K562 (cell line): ENCODE results near the gene CBY3. TPM values are rescaled to one million over a fixed set of nuclear protein-coding genes. Genes with fewer than 3 reads are reported as not detected.

ENCODE experiments used
- ATAC-seq: fragments of 200-7000 bp; cut with Tn5 transposase; 3 replicates; pipeline ENCODE4 v1.9.1; 2020; ENCODE audit warnings: moderate library complexity
- BruUV-seq: library from RNA; stranded (reverse); fragments of 400-500 nt; replicated peaks from 2 replicates; lab custom pipeline; 2021; lab: Mats Ljungman, UMichigan
- CTCF ChIA-PET: fragments of 300-600 bp; formaldehyde crosslinking; extraction: SDS; loops from one replicate; lab custom pipeline; 2021; ENCODE audit warnings: low intra/inter-chr PET ratio; lab: Yijun Ruan, JAX
- POLR2A ChIA-PET: fragments of 300-600, 350-650 bp; sonication (Branson Sonifier 250); formaldehyde crosslinking; extraction: SDS; loops from one replicate; lab custom pipeline; 2021; ENCODE audit warnings: antibody characterized with exemption, inconsistent platforms; lab: Yijun Ruan, JAX
- DNase-seq, 4 experiments: peaks; one replicate each; pipeline versions ENCODE4 v3.0.0 to v3.0.0-alpha.2; 2011 to 2018; ENCODE audit warnings: low spot score in 3 of 4, mixed read lengths in 3 of 4; ENCODE audit errors: extremely low read depth in 1 of 4
- FAIRE-seq: peaks from 2 replicates; lab custom pipeline; 2011; peaks lifted over from hg19 to GRCh38; lab: Jason Lieb, UNC
- H2AFZ ChIP-seq: 2 replicates; pipeline ENCODE4 v1.6.0; 2011; ENCODE audit warnings: low read depth, low read length, control low read depth, inconsistent platforms
- H3K27ac ChIP-seq: fragments of 200-600 bp; 3 replicates; pipeline ENCODE4 v1.8.0; 2011; ENCODE audit warnings: low read depth, mild to moderate bottlenecking, control low read depth, inconsistent platforms, low read length, moderate library complexity, mixed read lengths; ENCODE audit errors: extremely low read depth
- H3K27me3 ChIP-seq, 2 experiments: fragments of 300-600 bp in 1 of 2; 2 replicates in 1 of 2; 3 replicates in 1 of 2; pipeline versions ENCODE4 v1.6.0 to v1.8.0; 2011; ENCODE audit warnings: inconsistent platforms in 2 of 2, low read length in 2 of 2, mild to moderate bottlenecking in 1 of 2, mixed read lengths in 1 of 2, moderate library complexity in 1 of 2; ENCODE audit not compliant: control insufficient read depth in 2 of 2, insufficient read depth in 2 of 2
- H3K36me3 ChIP-seq: fragments of 300-600 bp; 3 replicates; pipeline ENCODE4 v1.8.0; 2011; ENCODE audit warnings: mild to moderate bottlenecking, low read length, inconsistent platforms; ENCODE audit not compliant: control insufficient read depth, insufficient read depth
- H3K4me1 ChIP-seq, 2 experiments: fragments of 200-600 bp in 1 of 2; replicated peaks in 1 of 2; 2 replicates in 1 of 2; 3 replicates in 1 of 2; pipeline versions ENCODE4 v1.5.1 to v1.8.0; 2011; ENCODE audit warnings: inconsistent platforms in 2 of 2, low read length in 2 of 2, mild to moderate bottlenecking in 1 of 2, mixed read lengths in 1 of 2, moderate library complexity in 1 of 2; ENCODE audit not compliant: control insufficient read depth in 2 of 2, insufficient read depth in 2 of 2
- H3K4me2 ChIP-seq: 2 replicates; pipeline ENCODE4 v1.6.1; 2011; ENCODE audit warnings: low read length, control low read depth, inconsistent platforms, mixed read lengths; ENCODE audit not compliant: insufficient read depth
- H3K4me3 ChIP-seq: fragments of 200-600 bp; sonication (generic), shearing (Covaris generic); 2 replicates; pipeline ENCODE4 v1.5.1; 2016; ENCODE audit warnings: control low read depth, inconsistent platforms
- H3K79me2 ChIP-seq: fragments of 200-600 bp; 3 replicates; pipeline ENCODE4 v1.8.0; 2011; ENCODE audit warnings: low read length, inconsistent platforms; ENCODE audit not compliant: control insufficient read depth, insufficient read depth
- H3K9ac ChIP-seq, 2 experiments: 2 replicates each; pipeline versions ENCODE4 v1.6.0 to v1.6.1; 2011; ENCODE audit warnings: low read depth in 2 of 2, low read length in 2 of 2, control low read depth in 1 of 2, inconsistent platforms in 1 of 2, mild to moderate bottlenecking in 1 of 2, mixed read lengths in 1 of 2; ENCODE audit not compliant: insufficient read depth in 1 of 2
- H3K9me1 ChIP-seq: one replicate; pipeline ENCODE4 v1.6.0; 2011; ENCODE audit warnings: inconsistent platforms, mild to moderate bottlenecking, low read length, moderate library complexity; ENCODE audit not compliant: control insufficient read depth, insufficient read depth
- H3K9me3 ChIP-seq: replicated peaks from 2 replicates; pipeline ENCODE4 v1.5.1; 2011; ENCODE audit warnings: low read depth, low read length, inconsistent platforms; ENCODE audit not compliant: control insufficient read depth, insufficient read depth
- H4K20me1 ChIP-seq: replicated peaks from 2 replicates; pipeline ENCODE4 v1.6.1; 2011; ENCODE audit warnings: low read length, inconsistent platforms, mixed read lengths; ENCODE audit not compliant: control insufficient read depth, insufficient read depth
- FOXP1 ChIP-seq: sonication (generic); formaldehyde crosslinking; IDR thresholded peaks from 2 replicates; pipeline ENCODE4 v1.8.0; 2022; ENCODE audit warnings: mild to moderate bottlenecking, missing genetic modification reagents
- JUN ChIP-seq, 2 experiments: sonication (generic) in 1 of 2; formaldehyde crosslinking in 1 of 2; IDR thresholded peaks; 2 replicates each; pipeline versions ENCODE4 v1.6.1 to v1.8.0; 2012 to 2022; ENCODE audit warnings: borderline replicate concordance in 2 of 2, mild to moderate bottlenecking in 2 of 2, improper control_type of control experiment in 1 of 2, low read depth in 1 of 2, low read length in 1 of 2, missing genetic modification reagents in 1 of 2
- MCM3 ChIP-seq: fragments of 450-650 bp; IDR thresholded peaks from 2 replicates; pipeline ENCODE4 v1.6.1; 2016
- STAT5A ChIP-seq: IDR thresholded peaks from 2 replicates; pipeline ENCODE4 v1.6.1; 2012; ENCODE audit warnings: low read length, inconsistent platforms, borderline replicate concordance
- ZKSCAN1 ChIP-seq: fragments of 150-350 bp; IDR thresholded peaks from 2 replicates; pipeline ENCODE4 v1.6.1; 2016; ENCODE audit warnings: low read depth, low read length
- ZNF224 ChIP-seq: sonication (generic); formaldehyde crosslinking; IDR thresholded peaks from 2 replicates; pipeline ENCODE4 v1.8.0; 2022; ENCODE audit warnings: mild to moderate bottlenecking, missing genetic modification reagents
- ZNF316 ChIP-seq: fragments of 450-650 bp; IDR thresholded peaks from 2 replicates; pipeline ENCODE4 v1.6.1; 2016
- WGBS: fragments of 100-300 bp; shearing (Covaris generic); methylation state at CpG from one replicate; pipeline ENCODE4 v1.1.6; 2016; ENCODE audit warnings: low coverage, mixed read lengths; ENCODE audit not compliant: insufficient coverage; ENCODE audit errors: missing lambda C conversion rate; 5-methylcytosine and 5-hydroxymethylcytosine counted together
- in situ Hi-C: fragments of 300-500 bp; cut with MboI; formaldehyde crosslinking; loops from 4 replicates; pipeline ENCODE4 v1.15.0; 2018; ENCODE audit warnings: inconsistent platforms, mixed read lengths
- intact Hi-C: fragments of 100-400 bp; cut with micrococcal nuclease; formaldehyde crosslinking; loops from 2 replicates; pipeline ENCODE4 v1.14.2; 2022
- polyA plus RNA-seq, 8 experiments: library from polyadenylated mRNA; depleted of rRNA in 4 of 8; stranded (reverse) in 5 of 8; unstranded in 3 of 8; fragments of >200 nt; fragmentation: Nextera tagmentation in 2 of 8; fragmentation: Illumina TruSeq in 1 of 8; extraction: Ambion mirVana in 2 of 8; extraction: Trizol in 1 of 8; gene quantifications; 2 replicates each; pipeline versions ENCODE4 v1.2.1 to v1.2.3, GENCODE V29; 2011 to 2014; ENCODE audit warnings: inconsistent platforms in 1 of 8, missing spikeins in 1 of 8
- total RNA-seq, 7 experiments: library from RNA; depleted of rRNA in 6 of 7; stranded (reverse); fragments of >200 nt in 6 of 7; fragmentation: Illumina TruSeq in 2 of 7; extraction: Trizol in 2 of 7; gene quantifications; 2 replicates each; pipeline versions ENCODE4 v1.2.1 to v1.2.3, GENCODE V29; 2011 to 2021; ENCODE audit warnings: low replicate concordance in 1 of 7

CBY3 gene
- total and polyA plus RNA-seq, 9 of the 15 experiments (the other 6 are each of a cell fraction or from before 2014, with no cell fraction given), result not detected

DNA sequence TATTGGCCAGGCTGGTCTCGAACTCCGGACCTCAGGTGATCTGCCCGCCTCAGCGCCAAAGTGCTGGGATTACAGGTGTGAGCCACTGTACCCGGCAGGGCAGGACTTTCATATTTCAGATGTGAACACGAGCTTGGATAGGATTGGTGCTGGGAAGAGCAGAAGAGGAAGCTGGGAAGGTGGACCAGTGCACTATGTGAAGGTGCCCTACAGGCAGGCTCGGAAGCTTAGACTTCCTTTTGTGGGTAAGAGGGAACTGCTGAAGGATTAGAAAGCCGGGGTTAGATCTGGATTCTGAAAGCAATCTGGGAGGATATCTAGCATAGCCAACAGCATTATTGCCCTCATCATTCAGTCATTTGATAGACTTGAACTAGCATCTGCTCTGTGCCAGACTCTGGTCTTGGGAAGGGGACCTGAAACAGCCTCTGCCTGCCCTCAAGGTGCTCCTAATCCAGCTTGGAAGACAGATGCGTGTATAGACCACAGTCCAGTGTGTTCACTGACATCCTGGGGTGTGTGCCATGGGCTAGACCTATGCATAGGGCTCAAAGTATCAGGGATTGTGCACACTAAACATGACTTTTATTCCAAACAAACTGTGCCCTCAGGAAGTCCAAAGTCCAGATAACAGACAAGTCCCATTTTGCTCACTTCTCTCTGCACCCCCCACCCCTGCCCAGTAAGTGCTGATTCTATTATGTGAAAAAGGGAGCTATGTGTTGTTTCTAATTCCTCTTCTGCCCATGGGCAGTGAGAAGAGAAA, 637 bp downstream of the CBY3 start:
- Histone ChIP-seq H3K9ac (no peak overlapping the region), H3K36me3 (peaks cover 2% of the 10 kb centered on the region; the same call in 1 of the 3 replicates), H3K4me2 (no peak overlapping the region), H3K9me1 (no peaks in the 10 kb centered on the region), H3K4me1 (peaks cover 9 to 30% of the 10 kb centered on the region in 2 experiments; a peak in 4 of 5 replicates), H3K4me3 (no peak overlapping the region), H3K9me3 (no peaks in the 10 kb centered on the region; the same call in 1 of the 2 replicates), H3K79me2 (peaks cover 29% of the 10 kb centered on the region), H3K27ac (no peak overlapping the region), H3K27me3 (no peaks in the 10 kb centered on the region), H4K20me1 (no peaks in the 10 kb centered on the region), H2AFZ (no peak overlapping the region)
- FAIRE-seq, result peak; percentile 6
- BruUV-seq, result no TSS peak
- TF ChIP-seq ZNF316 (0 out of 2 replicates have a peak, but pooled peaks have one; percentile 22), MCM3 (no peak)
- in situ Hi-C loops, result no loop called here
- ATAC-seq, result no peak
- ChIA-PET CTCF (no interaction called here), POLR2A (interaction anchor here (0.6 to 2.8 kb wide), 9 partner anchors 11 to 149 kb away, joined by 3 to 18 read pairs (median 4); partner anchors contain the start of gene HNRNPH1)
- intact Hi-C loops, result no loop called here
- DNase-seq, result no peak
- WGBS, result 68% methylated on average over 7 of the region's 9 CpGs

DNA sequence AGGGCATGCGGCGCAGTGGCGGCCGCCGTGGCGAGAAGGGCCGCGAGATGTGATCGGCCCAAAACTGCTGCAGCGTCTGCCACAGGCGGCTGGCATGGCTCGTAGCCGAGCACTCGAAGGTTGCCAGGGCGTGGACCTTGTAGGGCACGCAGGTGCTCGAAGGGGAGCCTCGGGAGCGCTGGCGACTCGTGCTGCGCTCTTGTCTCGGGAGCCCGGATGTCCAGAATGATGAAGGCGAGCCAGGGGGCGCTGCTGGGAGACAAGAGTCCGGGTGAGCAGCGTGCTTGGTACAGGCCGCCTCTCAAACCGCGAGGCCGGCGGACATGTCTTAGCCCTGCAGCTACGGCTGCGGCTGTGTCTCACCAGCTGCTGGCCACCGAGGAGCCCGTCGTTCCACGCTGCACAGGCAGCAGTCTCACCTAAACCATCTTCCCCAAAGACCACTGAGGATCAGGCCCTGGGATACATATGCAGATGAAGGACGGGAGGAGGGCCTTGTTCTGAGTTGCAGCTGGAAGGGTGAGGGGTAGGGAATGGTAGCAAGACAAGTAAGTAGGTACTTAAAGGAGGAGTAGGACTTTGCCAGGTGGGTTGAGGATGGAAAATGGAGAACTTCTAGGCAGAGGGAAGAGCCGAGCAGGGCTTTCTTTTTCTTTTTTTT, 1.7 kb downstream of the CBY3 start:
- Histone ChIP-seq H3K79me2 (peaks cover 29% of the 10 kb centered on the region), H3K4me2 (peak overlapping the region; percentile 94), H3K4me1 (peaks cover 9 to 30% of the 10 kb centered on the region in 2 experiments; a peak in 4 of 5 replicates), H3K36me3 (peaks cover 2% of the 10 kb centered on the region; the same call in 1 of the 3 replicates), H3K27ac (peak overlapping the region; percentile 95; the same call in 1 of the 3 replicates), H3K4me3 (peak overlapping the region; percentile 78; the same call in 1 of the 2 replicates), H4K20me1 (no peaks in the 10 kb centered on the region), H2AFZ (peak overlapping the region; percentile 97), H3K9me3 (no peaks in the 10 kb centered on the region; the same call in 1 of the 2 replicates), H3K9me1 (no peaks in the 10 kb centered on the region), H3K9ac (peak overlapping the region; percentile 95 to 99; a peak in 3 of 4 replicates), H3K27me3 (no peaks in the 10 kb centered on the region)
- in situ Hi-C loops (no loop called here), intact Hi-C loops (no loop called here)
- ATAC-seq (no peak), FAIRE-seq (no peak), DNase-seq (peak in 3 of 4 experiments; percentile 17 to 45 (median 38))
- BruUV-seq, result TSS peak; percentile 75
- ChIA-PET POLR2A (interaction anchor here (0.6 to 1.4 kb wide), 2 partner anchors 16 to 18 kb away, joined by 3 to 4 read pairs; no protein-coding TSS in a partner anchor), CTCF (no interaction called here)
- WGBS, result 93% methylated on average over 41 of the region's 41 CpGs
- TF ChIP-seq STAT5A (no peak), ZKSCAN1 (no peak), JUN (IDR thresholded peaks at IDR 0.05; ENCODE audit: borderline replicate concordance, low read depth, low read length) (no peak), JUN (CRISPR knock-in tag; IDR thresholded peaks at IDR 0.05; ENCODE audit: borderline replicate concordance) (peak; percentile 93; the same call in 1 of the 2 replicates), ZNF224 (0 out of 2 replicates have a peak, but pooled peaks have one; percentile 3), FOXP1 (CRISPR knock-in tag) (peak; percentile 89; the same call in 1 of the 2 replicates)
